Body of pancreas (tissue), 4 donors: ENCODE results near the gene CAMK4.

Source experiments
- POLR2A ChIP-seq, 3 donors: fragments of 450-650 bp; IDR thresholded peaks; one replicate each; pipeline ENCODE4 v1.6.1; 2016; ENCODE audit warnings: antibody characterized with exemption in 3 of 3, mild to moderate bottlenecking in 2 of 3
- TF ChIP-seq, protein P1 (sequence below), 7 experiments: fragments of 450-650 bp in 4 of 7; fragments of 200-600 bp in 3 of 7; sonication (generic) in 3 of 7; IDR thresholded peaks; one replicate each; pipeline ENCODE4 v1.5.1; 2016 to 2019; ENCODE audit warnings: antibody characterized with exemption in 7 of 7

- TF ChIP-seq POLR2A (IDR thresholded peaks at IDR 0.05) = no peak
- TF ChIP-seq, protein P1, sequence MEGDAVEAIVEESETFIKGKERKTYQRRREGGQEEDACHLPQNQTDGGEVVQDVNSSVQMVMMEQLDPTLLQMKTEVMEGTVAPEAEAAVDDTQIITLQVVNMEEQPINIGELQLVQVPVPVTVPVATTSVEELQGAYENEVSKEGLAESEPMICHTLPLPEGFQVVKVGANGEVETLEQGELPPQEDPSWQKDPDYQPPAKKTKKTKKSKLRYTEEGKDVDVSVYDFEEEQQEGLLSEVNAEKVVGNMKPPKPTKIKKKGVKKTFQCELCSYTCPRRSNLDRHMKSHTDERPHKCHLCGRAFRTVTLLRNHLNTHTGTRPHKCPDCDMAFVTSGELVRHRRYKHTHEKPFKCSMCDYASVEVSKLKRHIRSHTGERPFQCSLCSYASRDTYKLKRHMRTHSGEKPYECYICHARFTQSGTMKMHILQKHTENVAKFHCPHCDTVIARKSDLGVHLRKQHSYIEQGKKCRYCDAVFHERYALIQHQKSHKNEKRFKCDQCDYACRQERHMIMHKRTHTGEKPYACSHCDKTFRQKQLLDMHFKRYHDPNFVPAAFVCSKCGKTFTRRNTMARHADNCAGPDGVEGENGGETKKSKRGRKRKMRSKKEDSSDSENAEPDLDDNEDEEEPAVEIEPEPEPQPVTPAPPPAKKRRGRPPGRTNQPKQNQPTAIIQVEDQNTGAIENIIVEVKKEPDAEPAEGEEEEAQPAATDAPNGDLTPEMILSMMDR (IDR thresholded peaks at IDR 0.05) = no peak
These were observed 6.0 kb downstream of the CAMK4 start for GRCh38 chr5:111229871-111230810.
